HG03354 (cell line): ENCODE data around the gene GANC.

Experiments used
- ATAC-seq: cut with Tn5 transposase; IDR thresholded peaks from one replicate; pipeline ENCODE4 v1.9.1; 2021; ENCODE audit warnings: mild to moderate bottlenecking; ENCODE audit not compliant: unreplicated experiment, poor library complexity, severe bottlenecking

GANC gene

DNA sequence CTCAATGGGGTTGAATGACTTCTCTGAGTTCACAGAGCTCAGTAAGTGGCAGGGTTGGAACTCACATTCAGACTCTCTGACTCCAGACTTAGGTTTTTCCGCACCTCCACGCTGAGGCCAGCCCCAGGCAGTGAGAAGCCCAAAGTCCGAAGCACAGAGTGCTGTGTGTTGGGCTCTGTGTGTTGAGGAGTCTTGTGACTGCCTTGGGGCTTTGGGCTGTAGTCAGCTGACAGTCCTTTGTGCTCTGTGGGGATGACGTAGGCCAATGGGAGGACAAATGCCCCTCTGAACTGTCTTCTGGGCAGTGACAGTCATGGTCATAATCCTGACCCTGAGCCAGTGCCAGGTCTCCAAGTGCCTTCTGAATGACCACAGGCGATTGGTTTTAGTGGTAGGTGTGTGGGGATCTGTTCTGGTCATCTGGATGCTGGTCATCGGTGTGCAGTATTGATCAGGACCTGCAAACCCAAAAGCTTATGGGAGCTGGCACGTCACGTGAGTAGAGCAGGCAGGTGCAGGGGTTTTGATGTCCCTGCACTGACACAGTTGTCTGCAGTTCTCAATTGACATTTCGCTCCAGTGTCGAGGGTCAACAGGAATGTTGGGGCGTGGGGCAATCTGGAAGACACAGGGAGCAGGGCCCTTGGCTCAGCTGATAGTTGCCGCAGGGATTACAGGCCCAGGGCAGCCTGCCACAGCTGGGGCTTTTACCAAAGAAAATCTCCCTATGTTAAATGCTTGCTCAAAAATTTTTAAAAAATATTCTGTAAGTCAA lies 131.6 kb downstream of the GANC start:
- ATAC-seq: no peak

DNA sequence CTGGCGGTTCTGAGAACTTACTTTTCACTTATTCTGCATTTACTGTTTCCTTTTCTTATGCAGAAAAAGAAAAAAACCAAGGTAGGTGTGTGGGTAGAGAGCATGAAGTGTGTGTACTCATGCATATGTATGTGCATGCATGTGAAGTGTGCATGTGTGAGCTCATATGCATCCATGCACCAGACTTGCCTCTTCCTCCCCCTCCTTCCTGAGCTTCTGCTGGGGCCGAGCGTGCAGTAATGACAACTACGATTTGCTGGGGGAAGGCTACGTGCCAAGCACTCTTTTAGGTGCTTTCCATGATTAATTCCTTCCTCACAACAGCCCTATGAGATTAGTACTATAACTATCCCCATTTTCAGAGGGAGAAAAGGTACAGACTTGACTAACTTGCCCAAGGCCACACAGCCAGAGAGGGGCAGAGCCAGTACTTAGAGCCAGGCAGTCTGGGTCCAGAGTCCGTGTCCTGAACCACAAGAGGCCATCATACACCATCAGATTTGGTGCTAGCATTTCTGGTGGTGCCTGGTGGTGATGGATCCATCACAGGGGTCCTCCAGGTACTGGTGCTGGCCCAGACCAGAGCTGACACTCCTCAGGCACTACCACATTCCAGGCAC lies 133.0 kb downstream of the GANC start:
- no peak for ATAC-seq
